A549 (cell line): ENCODE measurements around the gene RBM14. TPM values are rescaled to one million over a fixed set of nuclear protein-coding genes. Genes with fewer than 3 reads are reported as not detected.

Experiments used
- ATAC-seq, 2 experiments: fragments of 200-7000 bp in 1 of 2; fragments of >200 bp in 1 of 2; cut with Nextera tagmentation in 1 of 2; cut with Tn5 transposase in 1 of 2; 3 replicates each; pipeline versions ENCODE4 v1.8.0 to v1.9.1; 2018 to 2020; ENCODE audit warnings: mild to moderate bottlenecking in 1 of 2, moderate library complexity in 1 of 2
- CTCF ChIA-PET: fragments of 300-600 bp; sonication (Branson Sonifier 250); formaldehyde crosslinking; extraction: SDS; loops from one replicate; lab custom pipeline; 2021; ENCODE audit warnings: antibody characterized with exemption, inconsistent platforms; lab: Yijun Ruan, JAX
- POLR2A ChIA-PET: fragments of 350-600 bp; formaldehyde crosslinking; extraction: SDS; loops from one replicate; lab custom pipeline; 2021; ENCODE audit warnings: antibody characterized with exemption, inconsistent platforms; lab: Yijun Ruan, JAX
- DNase-seq, 2 experiments: peaks; one replicate each; pipeline versions ENCODE4 v3.0.0 to v3.0.0-alpha.2; 2011 to 2016; ENCODE audit warnings: low read depth in 1 of 2, low spot score in 1 of 2
- FAIRE-seq: peaks from 2 replicates; lab custom pipeline; 2011; peaks lifted over from hg19 to GRCh38; lab: Jason Lieb, UNC
- H3K27ac ChIP-seq, 2 experiments: fragments of >200 bp; sonication (Bioruptor Twin); formaldehyde crosslinking; 3 replicates each; pipeline ENCODE4 v1.5.1; 2016 to 2017
- H3K4me1 ChIP-seq: fragments of >200 bp; sonication (Bioruptor Twin); formaldehyde crosslinking; 3 replicates; pipeline ENCODE4 v1.6.1; 2016
- H3K4me2 ChIP-seq: fragments of >200 bp; sonication (Bioruptor Twin); formaldehyde crosslinking; 3 replicates; pipeline ENCODE4 v1.6.1; 2016
- H3K4me3 ChIP-seq: fragments of >200 bp; sonication (Bioruptor Twin); formaldehyde crosslinking; 3 replicates; pipeline ENCODE4 v1.5.1; 2016
- H3K9me3 ChIP-seq: fragments of >200 bp; sonication (Bioruptor Twin); formaldehyde crosslinking; 3 replicates; pipeline ENCODE4 v1.6.1; 2016
- BHLHE40 ChIP-seq: IDR thresholded peaks from 2 replicates; pipeline ENCODE4 v1.6.1; 2012; ENCODE audit warnings: low read depth, low read length, inconsistent platforms
- CBX8 ChIP-seq: fragments of 200-600 bp; sonication (generic); IDR thresholded peaks from 2 replicates; pipeline ENCODE4 v1.6.1; 2016
- CHD2 ChIP-seq: fragments of 150-350 bp; IDR thresholded peaks from 2 replicates; pipeline ENCODE4 v1.6.1; 2014; ENCODE audit warnings: low read length; ENCODE audit not compliant: partially characterized antibody
- EHF ChIP-seq: fragments of 250-450 bp; sonication (Bioruptor Pico); IDR thresholded peaks from 2 replicates; pipeline ENCODE4 v1.5.0; 2020; ENCODE audit warnings: mild to moderate bottlenecking
- ESRRA ChIP-seq: fragments of 150-350 bp; IDR thresholded peaks from 2 replicates; pipeline ENCODE4 v1.6.1; 2014; ENCODE audit warnings: mild to moderate bottlenecking, low read length, borderline replicate concordance
- FOSB ChIP-seq: fragments of 250-450 bp; sonication (Bioruptor Pico); IDR thresholded peaks from 2 replicates; pipeline ENCODE4 v1.5.0; 2020; ENCODE audit warnings: mild to moderate bottlenecking, moderate library complexity
- FOSL2 ChIP-seq, 2 experiments: fragments of 450-650 bp in 1 of 2; fragments of >200 bp in 1 of 2; sonication (Bioruptor Twin) in 1 of 2; formaldehyde crosslinking; IDR thresholded peaks; 2 replicates each; pipeline versions ENCODE4 v1.5.0 to v1.6.1; 2016 to 2020; ENCODE audit warnings: mild to moderate bottlenecking in 1 of 2, moderate library complexity in 1 of 2
- FOXS1 ChIP-seq: fragments of 250-450 bp; sonication (Bioruptor Pico); IDR thresholded peaks from 2 replicates; pipeline ENCODE4 v1.5.0; 2020; ENCODE audit warnings: mild to moderate bottlenecking, moderate library complexity
- HEYL ChIP-seq: fragments of 250-450 bp; sonication (Bioruptor Pico); IDR thresholded peaks from 2 replicates; pipeline ENCODE4 v1.8.0; 2021; ENCODE audit warnings: mild to moderate bottlenecking, moderate library complexity
- HOXA7 ChIP-seq: fragments of 250-450 bp; sonication (Bioruptor Pico); IDR thresholded peaks from 2 replicates; pipeline ENCODE4 v1.5.0; 2020; ENCODE audit warnings: mild to moderate bottlenecking, moderate library complexity
- HOXB13 ChIP-seq: fragments of 250-450 bp; sonication (Bioruptor Pico); IDR thresholded peaks from 2 replicates; pipeline ENCODE4 v1.5.0; 2020; ENCODE audit warnings: low read depth, mild to moderate bottlenecking, moderate library complexity
- HOXB5 ChIP-seq: fragments of 250-450 bp; sonication (Bioruptor Pico); IDR thresholded peaks from 2 replicates; pipeline ENCODE4 v1.5.0; 2020; ENCODE audit warnings: mild to moderate bottlenecking, moderate library complexity
- PHF8 ChIP-seq: fragments of 200-600 bp; sonication (generic); IDR thresholded peaks from 2 replicates; pipeline ENCODE4 v1.6.1; 2016; ENCODE audit warnings: low read depth, mild to moderate bottlenecking, antibody characterized with exemption, moderate library complexity, borderline replicate concordance
- POLR2A ChIP-seq: IDR thresholded peaks from 2 replicates; pipeline ENCODE4 v1.6.1; 2012; ENCODE audit warnings: mild to moderate bottlenecking, low read length
- TP53 ChIP-seq: fragments of 250-450 bp; sonication (Bioruptor Pico); IDR thresholded peaks from 2 replicates; pipeline ENCODE4 v1.5.0; 2021; ENCODE audit warnings: mild to moderate bottlenecking, moderate library complexity
- ZC3H11A ChIP-seq: fragments of 450-650 bp; IDR thresholded peaks from 2 replicates; pipeline ENCODE4 v1.6.1; 2014; ENCODE audit warnings: antibody characterized with exemption, mild to moderate bottlenecking
- ZNF302 ChIP-seq: fragments of 250-450 bp; sonication (Bioruptor Pico); IDR thresholded peaks from 2 replicates; pipeline ENCODE4 v1.9.0; 2021; ENCODE audit warnings: inconsistent platforms, mild to moderate bottlenecking, moderate library complexity
- ZSCAN20 ChIP-seq: fragments of 250-450 bp; sonication (Bioruptor Pico); IDR thresholded peaks from 2 replicates; pipeline ENCODE4 v1.8.0; 2022; ENCODE audit warnings: mild to moderate bottlenecking, moderate library complexity
- WGBS: methylation state at CpG from one replicate; pipeline ENCODE4 v1.1.6; 2017; ENCODE audit errors: missing lambda C conversion rate; 5-methylcytosine and 5-hydroxymethylcytosine counted together
- polyA plus RNA-seq, 4 experiments: library from polyadenylated mRNA; depleted of rRNA in 3 of 4; stranded (reverse); fragments of >200 nt; fragmentation: RNase III in 1 of 4; extraction: RNeasy Plus Mini Kit Qiagen cat#74134 plus additional on column Dnase treatment in 1 of 4; gene quantifications; 2 replicates in 3 of 4; 3 replicates in 1 of 4; pipeline ENCODE4 v1.2.3, GENCODE V29; 2011 to 2017
- TF ChIP-seq, protein P1 (sequence below): IDR thresholded peaks from 2 replicates; pipeline ENCODE4 v1.6.1; 2012
- TF ChIP-seq, protein P2 (sequence below): fragments of 450-650 bp; IDR thresholded peaks from 2 replicates; pipeline ENCODE4 v1.6.1; 2014; ENCODE audit warnings: antibody characterized with exemption
- TF ChIP-seq, protein P3 (sequence below): IDR thresholded peaks from 2 replicates; pipeline ENCODE4 v1.6.1; 2012; ENCODE audit warnings: low read depth, borderline replicate concordance
- TF ChIP-seq, protein P4 (sequence below): fragments of 250-450 bp; sonication (Bioruptor Pico); IDR thresholded peaks from 2 replicates; pipeline ENCODE4 v1.5.0; 2020; ENCODE audit warnings: low read depth, mild to moderate bottlenecking, moderate library complexity

The RBM14 gene
- polyA plus RNA-seq, 2 of the 4 experiments (the other 2 are of a cell fraction) = 33.0 to 103 TPM

DNA sequence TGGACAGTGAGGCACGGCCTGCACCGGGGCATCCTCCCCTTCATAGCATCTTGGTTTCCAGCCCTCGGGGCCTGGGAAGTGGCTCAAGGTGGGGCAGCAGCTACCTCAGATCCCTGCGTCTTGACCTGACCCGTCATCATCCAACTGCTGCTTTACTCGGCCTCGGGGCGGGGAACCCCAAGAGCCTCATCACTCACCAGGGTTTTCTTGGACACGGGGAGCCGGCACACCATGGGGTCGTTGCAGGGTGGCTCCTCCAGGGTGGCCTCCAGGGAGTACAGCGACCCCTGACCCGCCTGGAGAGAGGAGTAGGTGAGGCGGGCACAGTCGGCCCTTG is 48.7 kb upstream of the RBM14 start:
- POLR2A ChIA-PET = interaction anchor here (1.8 to 2.2 kb wide), 3 partner anchors 22 to 71 kb away, joined by 5 to 10 read pairs (median 9); partner anchors contain the start of genes RBM14, RBM4 and ZDHHC24
- H3K9me3 ChIP-seq = no peaks in the 10 kb centered on the region
- no peak for FAIRE-seq
- CTCF ChIA-PET = interaction anchor here (0.9 to 2.5 kb wide), 7 partner anchors 10 to 137 kb away, joined by 3 to 16 read pairs (median 4); partner anchors contain the start of genes CCDC87, CCS, RBM14 and RBM4B
- H3K27ac ChIP-seq = peak overlapping the region; percentile 80 to 87; a peak in 5 of 6 replicates
- DNase-seq = no peak
- peak overlapping the region; percentile 99 for H3K4me2 ChIP-seq
- peak overlapping the region; percentile 68 for H3K4me3 ChIP-seq
- peak in 1 of 2 experiments; percentile 8; a peak in 1 of 6 replicates for ATAC-seq
- no peak for TF ChIP-seq PHF8
- WGBS = 87% methylated on average over 15 of the region's 15 CpGs
- H3K4me1 ChIP-seq = peaks cover 5% of the 10 kb centered on the region; the same call in 1 of the 3 replicates

DNA sequence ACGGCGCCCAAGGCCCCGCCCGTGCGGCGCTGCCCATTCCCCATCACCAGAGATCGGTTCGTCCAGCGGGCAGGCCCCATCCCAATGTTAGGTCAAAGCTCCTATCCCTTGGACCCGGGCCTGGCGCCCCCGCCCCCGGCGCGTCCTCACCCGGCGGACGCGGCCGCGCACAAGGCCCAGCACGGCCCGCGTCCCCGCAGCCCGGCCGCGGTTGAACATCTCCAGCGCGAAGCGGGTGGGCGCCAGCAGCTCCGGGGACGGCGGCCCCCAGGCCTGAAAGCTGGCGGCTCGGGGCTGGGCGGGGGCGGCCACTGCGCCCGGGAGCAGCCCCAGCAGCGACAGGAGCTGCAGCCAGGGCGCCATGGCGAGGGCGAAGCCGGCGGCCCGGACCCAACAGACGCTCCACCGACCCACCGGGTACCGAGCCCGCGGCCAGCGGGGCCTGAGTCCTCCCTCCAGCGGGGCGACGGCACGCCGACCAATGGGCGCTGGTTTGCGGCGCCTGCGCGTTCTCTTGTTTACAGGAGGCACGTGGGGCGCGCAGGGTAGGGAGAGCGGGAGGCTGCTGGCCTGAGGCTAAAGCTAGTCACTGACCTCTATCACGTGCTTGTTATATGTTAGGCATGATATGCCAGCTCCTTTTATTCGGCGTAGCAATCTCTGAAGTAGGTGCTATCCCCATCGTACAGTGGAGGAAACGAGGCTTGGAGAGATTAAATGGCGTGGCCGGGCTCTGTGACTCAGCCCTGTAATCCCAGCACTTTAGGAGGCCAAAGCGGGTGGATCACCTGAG is 48.1 kb upstream of the RBM14 start, which contains the start of gene CTSF:
TSS of gene CTSF (minus strand) at position 483 of the 793 bp plus-strand sequence. CDS start at position 363, 120 bp downstream.
- DNase-seq (peak; percentile 83 to 97), FAIRE-seq (peak; percentile 23)
- POLR2A ChIA-PET = interaction anchor here (0.9 to 2.2 kb wide), 5 partner anchors 8 to 89 kb away, joined by 3 to 10 read pairs (median 5); partner anchors contain the start of genes RBM14, RBM4 and ZDHHC24

DNA sequence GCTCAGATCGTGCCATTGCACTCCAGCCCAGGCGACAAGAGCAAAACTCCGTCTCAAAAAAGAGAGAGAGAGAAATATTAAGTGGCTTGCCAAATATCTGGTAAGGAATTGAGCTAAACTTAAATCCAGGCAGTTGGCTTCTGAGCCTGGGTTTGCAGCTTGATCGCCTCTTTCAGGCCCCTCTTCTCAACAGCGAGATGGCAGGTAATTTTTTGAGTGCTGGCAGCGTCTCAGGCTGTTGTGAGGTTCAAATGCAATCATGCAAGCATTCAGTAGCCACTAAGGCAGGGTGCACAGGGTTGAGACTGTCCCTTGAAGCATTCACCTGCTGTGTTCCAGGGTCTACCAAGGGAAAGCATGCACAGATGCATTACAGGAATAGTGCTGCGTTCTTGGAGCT is 47.4 kb upstream of the RBM14 start:
- DNase-seq = no peak
- CTCF ChIA-PET = interaction anchor here (1.0 to 3.1 kb wide), 8 partner anchors 9 to 69 kb away, joined by 3 to 16 read pairs (median 3); partner anchors contain the start of genes CCDC87, CCS, RBM14 and RBM4
- peak overlapping the region in 1 of 2 experiments; percentile 87; a peak in 2 of 6 replicates for H3K27ac ChIP-seq
- no peak for ATAC-seq
- no peak for FAIRE-seq
- no peaks in the 10 kb centered on the region for H3K9me3 ChIP-seq
- POLR2A ChIA-PET = interaction anchor here (0.8 to 2.2 kb wide), 6 partner anchors 9 to 89 kb away, joined by 3 to 10 read pairs (median 4); partner anchors contain the start of genes RBM14, RBM4 and ZDHHC24
- WGBS = 76% methylated on average over 7 of the region's 7 CpGs
- no peak overlapping the region for H3K4me3 ChIP-seq
- no peak for TF ChIP-seq FOXS1 (CRISPR knock-in tag)
- peak overlapping the region; percentile 99; the same call in 1 of the 3 replicates for H3K4me2 ChIP-seq
- peaks cover 9% of the 10 kb centered on the region for H3K4me1 ChIP-seq

More for the DNA sequence above, 48.1 kb upstream of the RBM14 start, which contains the start of gene CTSF:
- Histone ChIP-seq H3K4me3 (peak within 1 kb of the TSS; percentile 68), H3K4me2 (peak within 1 kb of the TSS; percentile 99), H3K4me1 (peaks cover 5% of the 10 kb centered on the region; the same call in 1 of the 3 replicates), H3K9me3 (no peaks in the 10 kb centered on the region), H3K27ac (peak within 1 kb of the TSS; percentile 80 to 87)
- CTCF ChIA-PET = interaction anchor here (0.9 to 3.1 kb wide), 10 partner anchors 10 to 137 kb away, joined by 3 to 16 read pairs (median 4); partner anchors contain the start of genes CCDC87, CCS, RBM14 and RBM4
- ATAC-seq = peak; percentile 92 to 95
- WGBS = 29% methylated on average over 20 of the region's 77 CpGs
- TF ChIP-seq ESRRA = no peak
- TF ChIP-seq HOXB13 = 0 out of 2 replicates have a peak, but pooled peaks have one; percentile 71
- peak; percentile 53 for TF ChIP-seq POLR2A
- TF ChIP-seq CBX8 = no peak
- TF ChIP-seq HOXA7 (CRISPR knock-in tag) = no peak
- TF ChIP-seq, protein P1, sequence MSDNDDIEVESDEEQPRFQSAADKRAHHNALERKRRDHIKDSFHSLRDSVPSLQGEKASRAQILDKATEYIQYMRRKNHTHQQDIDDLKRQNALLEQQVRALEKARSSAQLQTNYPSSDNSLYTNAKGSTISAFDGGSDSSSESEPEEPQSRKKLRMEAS = peak; percentile 100
- TF ChIP-seq HEYL (CRISPR knock-in tag) = no peak
- peak; percentile 78 for TF ChIP-seq HOXB5 (CRISPR knock-in tag)
- no peak for TF ChIP-seq PHF8
- TF ChIP-seq FOSL2 (IDR thresholded peaks at IDR 0.05) = no peak
- no peak for TF ChIP-seq FOSL2 (CRISPR knock-in tag; IDR thresholded peaks at IDR 0.05)
- TF ChIP-seq ZC3H11A = no peak
- TF ChIP-seq, protein P2, sequence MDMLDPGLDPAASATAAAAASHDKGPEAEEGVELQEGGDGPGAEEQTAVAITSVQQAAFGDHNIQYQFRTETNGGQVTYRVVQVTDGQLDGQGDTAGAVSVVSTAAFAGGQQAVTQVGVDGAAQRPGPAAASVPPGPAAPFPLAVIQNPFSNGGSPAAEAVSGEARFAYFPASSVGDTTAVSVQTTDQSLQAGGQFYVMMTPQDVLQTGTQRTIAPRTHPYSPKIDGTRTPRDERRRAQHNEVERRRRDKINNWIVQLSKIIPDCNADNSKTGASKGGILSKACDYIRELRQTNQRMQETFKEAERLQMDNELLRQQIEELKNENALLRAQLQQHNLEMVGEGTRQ = peak; percentile 92
- no peak for TF ChIP-seq CHD2
- no peak for TF ChIP-seq FOSB (CRISPR knock-in tag)
- TF ChIP-seq ZSCAN20 = no peak
- TF ChIP-seq TP53 = peak; percentile 63; the same call in 1 of the 2 replicates
- TF ChIP-seq, protein P3, sequence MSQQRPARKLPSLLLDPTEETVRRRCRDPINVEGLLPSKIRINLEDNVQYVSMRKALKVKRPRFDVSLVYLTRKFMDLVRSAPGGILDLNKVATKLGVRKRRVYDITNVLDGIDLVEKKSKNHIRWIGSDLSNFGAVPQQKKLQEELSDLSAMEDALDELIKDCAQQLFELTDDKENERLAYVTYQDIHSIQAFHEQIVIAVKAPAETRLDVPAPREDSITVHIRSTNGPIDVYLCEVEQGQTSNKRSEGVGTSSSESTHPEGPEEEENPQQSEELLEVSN = peak; percentile 99
- TF ChIP-seq ZNF302 (CRISPR knock-in tag) = 0 out of 2 replicates have a peak, but pooled peaks have one; percentile 62
- TF ChIP-seq EHF (CRISPR knock-in tag) = peak; percentile 36; the same call in 1 of the 2 replicates
- peak; percentile 63; the same call in 1 of the 2 replicates for TF ChIP-seq BHLHE40
- peak; percentile 84; the same call in 1 of the 2 replicates for TF ChIP-seq FOXS1 (CRISPR knock-in tag)
- TF ChIP-seq, protein P4, sequence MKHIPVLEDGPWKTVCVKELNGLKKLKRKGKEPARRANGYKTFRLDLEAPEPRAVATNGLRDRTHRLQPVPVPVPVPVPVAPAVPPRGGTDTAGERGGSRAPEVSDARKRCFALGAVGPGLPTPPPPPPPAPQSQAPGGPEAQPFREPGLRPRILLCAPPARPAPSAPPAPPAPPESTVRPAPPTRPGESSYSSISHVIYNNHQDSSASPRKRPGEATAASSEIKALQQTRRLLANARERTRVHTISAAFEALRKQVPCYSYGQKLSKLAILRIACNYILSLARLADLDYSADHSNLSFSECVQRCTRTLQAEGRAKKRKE (CRISPR knock-in tag) = peak; percentile 79; the same call in 1 of the 2 replicates
- TF ChIP-seq, all 56 proteins: peak for 12
